ENCODE results near the gene C10orf90. TPM values are rescaled to one million over a fixed set of nuclear protein-coding genes. Genes with fewer than 3 reads are reported as not detected.

Gene C10orf90
- total RNA-seq, 4 donors from 2014 or later, result 0.06 TPM; not detected in 3

DNA sequence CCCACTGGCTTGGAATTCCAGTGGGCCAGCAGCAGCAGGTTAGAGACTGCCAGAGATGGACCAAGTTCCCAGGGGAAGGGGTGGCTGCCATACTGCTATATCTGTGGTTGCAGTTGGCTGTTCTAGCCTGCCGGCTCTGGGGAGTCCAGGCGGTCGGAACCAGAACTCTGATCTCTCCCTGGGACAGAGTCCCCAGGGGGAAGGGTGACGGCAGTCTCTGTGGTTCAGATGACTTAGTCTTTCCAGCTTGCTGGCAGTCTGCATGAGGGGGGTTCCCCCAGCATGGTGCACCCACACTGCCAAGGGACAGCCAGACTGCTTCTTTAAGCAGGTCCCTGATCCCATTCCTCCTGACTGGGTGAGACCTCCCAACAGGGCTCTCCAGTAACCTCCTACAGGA, 82.5 kb downstream of the C10orf90 start:
- intact Hi-C loops (cut with DNase I), result no loop called here
- peaks cover 0 to 4% (median 0%) of the 10 kb centered on the region in 4 donors for H3K27me3 ChIP-seq
- no peak overlapping the region for H3K4me3 ChIP-seq
- peak; percentile 68 for DNase-seq (ENCODE audit: extremely low spot score)
- H3K36me3 ChIP-seq, result no peaks in the 10 kb centered on the region
- 94% methylated on average over 4 of the region's 4 CpGs for WGBS
- TF ChIP-seq POLR2A (IDR thresholded peaks at IDR 0.05; ENCODE audit: low read depth) (no peak), POLR2AphosphoS5 (IDR thresholded peaks at IDR 0.05) (no peak), EP300 (IDR thresholded peaks at IDR 0.05) (no peak)
- TF ChIP-seq, protein P1, sequence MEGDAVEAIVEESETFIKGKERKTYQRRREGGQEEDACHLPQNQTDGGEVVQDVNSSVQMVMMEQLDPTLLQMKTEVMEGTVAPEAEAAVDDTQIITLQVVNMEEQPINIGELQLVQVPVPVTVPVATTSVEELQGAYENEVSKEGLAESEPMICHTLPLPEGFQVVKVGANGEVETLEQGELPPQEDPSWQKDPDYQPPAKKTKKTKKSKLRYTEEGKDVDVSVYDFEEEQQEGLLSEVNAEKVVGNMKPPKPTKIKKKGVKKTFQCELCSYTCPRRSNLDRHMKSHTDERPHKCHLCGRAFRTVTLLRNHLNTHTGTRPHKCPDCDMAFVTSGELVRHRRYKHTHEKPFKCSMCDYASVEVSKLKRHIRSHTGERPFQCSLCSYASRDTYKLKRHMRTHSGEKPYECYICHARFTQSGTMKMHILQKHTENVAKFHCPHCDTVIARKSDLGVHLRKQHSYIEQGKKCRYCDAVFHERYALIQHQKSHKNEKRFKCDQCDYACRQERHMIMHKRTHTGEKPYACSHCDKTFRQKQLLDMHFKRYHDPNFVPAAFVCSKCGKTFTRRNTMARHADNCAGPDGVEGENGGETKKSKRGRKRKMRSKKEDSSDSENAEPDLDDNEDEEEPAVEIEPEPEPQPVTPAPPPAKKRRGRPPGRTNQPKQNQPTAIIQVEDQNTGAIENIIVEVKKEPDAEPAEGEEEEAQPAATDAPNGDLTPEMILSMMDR (IDR thresholded peaks at IDR 0.05), result no peak
- H3K27ac ChIP-seq (replicated peaks in 1 of 4), result no peak overlapping the region
- H3K9me3 ChIP-seq, result no peaks in the 10 kb centered on the region
- no peaks in the 10 kb centered on the region for H3K4me1 ChIP-seq

DNA sequence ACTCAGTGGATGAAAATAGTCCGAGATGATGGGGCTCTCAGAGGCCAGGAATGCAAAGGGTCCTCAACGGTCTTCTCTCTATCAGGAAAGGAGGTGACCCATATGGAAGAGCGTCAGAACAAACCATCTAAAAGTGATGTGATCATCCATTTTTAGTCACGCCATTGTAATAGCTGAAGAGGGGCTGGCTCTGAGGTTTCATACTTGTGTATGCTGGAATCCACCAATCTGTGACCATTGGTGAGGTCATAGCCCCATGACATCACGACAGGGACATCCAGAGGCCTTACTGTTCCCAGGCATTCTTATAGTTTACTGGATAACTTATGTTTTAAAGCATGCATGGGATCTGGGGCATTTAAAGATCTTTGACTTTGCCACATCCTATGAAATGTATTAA, 83.6 kb downstream of the C10orf90 start:
- TF ChIP-seq POLR2AphosphoS5 (IDR thresholded peaks at IDR 0.05) (no peak), EP300 (IDR thresholded peaks at IDR 0.05) (no peak), POLR2A (IDR thresholded peaks at IDR 0.05; ENCODE audit: low read depth) (no peak)
- TF ChIP-seq, protein P1 (IDR thresholded peaks at IDR 0.05), result no peak
- no peak overlapping the region for H3K27ac ChIP-seq (replicated peaks in 1 of 4)
- peaks cover 0 to 2% (median 0%) of the 10 kb centered on the region in 4 donors for H3K27me3 ChIP-seq
- no peak for DNase-seq (ENCODE audit: extremely low spot score)
- 84% methylated on average over 5 of the region's 5 CpGs for WGBS
- no peaks in the 10 kb centered on the region for H3K36me3 ChIP-seq
- no peak overlapping the region for H3K4me3 ChIP-seq
- H3K4me1 ChIP-seq, result no peaks in the 10 kb centered on the region
- intact Hi-C loops (cut with DNase I), result no loop called here
- H3K9me3 ChIP-seq, result no peaks in the 10 kb centered on the region

DNA sequence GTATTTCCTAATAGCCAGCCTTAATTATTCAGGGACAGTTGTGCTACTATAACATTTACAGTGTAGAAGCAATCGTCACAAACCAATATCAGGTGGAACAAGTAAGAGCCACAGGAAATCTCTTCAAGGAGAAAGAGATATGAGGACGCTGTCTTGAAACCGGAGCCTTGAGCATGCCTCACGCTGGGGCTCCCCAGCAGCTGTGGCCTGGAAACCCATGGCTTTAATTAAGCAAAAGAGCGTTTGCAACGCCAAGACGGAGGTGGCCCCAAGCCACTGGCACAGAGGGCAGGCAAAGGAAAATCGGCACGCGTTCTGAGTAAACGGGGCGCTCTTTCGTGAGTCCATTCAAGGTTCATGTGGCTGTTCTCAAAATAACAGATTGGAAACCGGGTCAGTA, 84.4 kb downstream of the C10orf90 start:
- Histone ChIP-seq H3K36me3 (no peaks in the 10 kb centered on the region), H3K9me3 (no peaks in the 10 kb centered on the region), H3K27me3 (peaks cover 0 to 4% (median 0%) of the 10 kb centered on the region in 4 donors), H3K27ac (replicated peaks in 1 of 4) (no peak overlapping the region), H3K4me3 (no peak overlapping the region), H3K4me1 (no peaks in the 10 kb centered on the region)
- intact Hi-C loops (cut with DNase I), result no loop called here
- TF ChIP-seq EP300 (IDR thresholded peaks at IDR 0.05) (no peak), POLR2A (IDR thresholded peaks at IDR 0.05; ENCODE audit: low read depth) (no peak), POLR2AphosphoS5 (IDR thresholded peaks at IDR 0.05) (no peak)
- TF ChIP-seq, protein P1 (IDR thresholded peaks at IDR 0.05), result no peak
- 81% methylated on average over 14 of the region's 14 CpGs for WGBS
- no peak for DNase-seq (ENCODE audit: extremely low spot score)

DNA sequence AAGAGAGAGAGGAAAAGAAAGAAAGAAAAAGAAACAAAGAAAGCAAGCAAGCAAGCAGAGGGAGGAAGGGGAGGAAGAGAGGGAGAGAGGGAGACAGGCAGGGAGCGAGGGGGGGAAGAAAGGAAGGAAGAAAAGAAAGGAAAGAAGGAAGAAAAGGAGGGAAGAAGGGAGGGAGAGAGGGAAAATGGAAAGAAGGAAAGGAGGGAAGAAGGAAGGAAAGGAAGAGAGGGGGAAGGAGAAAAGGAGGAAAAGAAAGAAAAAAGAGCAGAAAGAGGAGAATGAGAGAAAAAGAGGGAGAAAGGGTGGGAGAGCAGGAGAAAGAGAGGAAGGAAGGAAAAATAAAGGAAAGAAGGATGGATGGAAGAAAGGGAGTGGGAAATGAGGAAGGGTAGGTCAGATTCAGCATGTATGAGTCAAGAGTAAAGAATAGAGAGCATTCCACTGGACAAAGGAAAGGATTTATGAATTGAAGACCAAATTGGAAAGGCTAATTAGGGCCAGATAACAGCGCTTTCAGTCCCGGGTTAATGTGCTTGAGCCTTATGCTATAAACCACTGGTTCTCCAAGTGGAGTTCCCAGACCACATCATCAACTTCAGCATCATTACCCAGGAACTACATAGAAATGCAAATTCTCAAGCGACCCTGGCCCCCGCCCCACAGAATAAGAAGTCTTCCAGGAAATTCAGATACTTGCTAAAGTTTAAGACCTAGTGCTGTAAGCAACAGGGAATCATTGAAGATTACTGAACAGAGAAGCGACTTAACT, 85.1 kb downstream of the C10orf90 start:
- Histone ChIP-seq H3K4me1 (no peaks in the 10 kb centered on the region), H3K4me3 (no peak overlapping the region), H3K9me3 (no peaks in the 10 kb centered on the region), H3K36me3 (no peaks in the 10 kb centered on the region), H3K27ac (replicated peaks in 1 of 4) (no peak overlapping the region), H3K27me3 (peaks cover 0 to 4% (median 0%) of the 10 kb centered on the region in 4 donors)
- 89% methylated on average over 6 of the region's 6 CpGs for WGBS
- DNase-seq (ENCODE audit: extremely low spot score), result no peak
- intact Hi-C loops (cut with DNase I), result no loop called here
- no peak for TF ChIP-seq POLR2AphosphoS5 (IDR thresholded peaks at IDR 0.05)
- TF ChIP-seq EP300 (IDR thresholded peaks at IDR 0.05), result no peak
- TF ChIP-seq POLR2A (IDR thresholded peaks at IDR 0.05; ENCODE audit: low read depth), result no peak
- TF ChIP-seq, protein P1 (IDR thresholded peaks at IDR 0.05), result no peak
